ENCODE results near the gene MROH9. TPM values are rescaled to one million over a fixed set of nuclear protein-coding genes. Genes with fewer than 3 reads are reported as not detected.
"Not testable (repeated sequence)": the region's sequence is repeated elsewhere in the genome, so short reads cannot be mapped to it uniquely, and the experiment has no call there.

The MROH9 gene
- polyA plus RNA-seq, 3 donors: not detected

DNA sequence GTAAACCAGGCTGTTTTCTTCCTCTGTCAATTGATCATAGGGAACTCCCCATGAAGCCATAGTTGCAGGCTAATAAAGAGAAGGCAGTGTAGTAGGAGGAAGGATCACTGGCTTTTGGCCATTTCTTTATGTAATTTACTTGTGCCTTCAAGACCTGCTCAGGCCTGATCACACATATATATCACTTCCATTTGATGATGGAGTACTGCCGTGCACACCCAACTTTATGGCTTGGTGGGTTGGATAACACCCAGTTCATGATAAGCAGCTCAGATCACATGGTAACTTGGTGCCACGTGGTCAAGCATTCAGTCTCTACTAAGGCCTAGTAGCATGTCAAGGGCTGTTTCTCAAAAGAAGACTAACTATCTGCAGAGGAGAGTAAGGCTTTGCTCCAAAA lies 4.1 kb downstream of the MROH9 start:
- peaks cover 0 to 7% of the 10 kb centered on the region in 2 donors for H3K9me3 ChIP-seq (replicated peaks in 1 of 2; ENCODE audit: control insufficient read depth in 1 of 2, insufficient read depth in 1 of 2, low read length in 2 of 2)
- Mint-ChIP-seq H3K27ac (no peak overlapping the region), H3K4me3 (no peak overlapping the region), H3K4me1 (no peaks in the 10 kb centered on the region), H3K36me3 (no peaks in the 10 kb centered on the region), H3K9me3 (peaks cover 0 to 6% (median 2%) of the 10 kb centered on the region in 7 donors), H3K27me3 (ENCODE audit: low read depth in 3 of 3) (peaks cover 0 to 1% (median 0%) of the 10 kb centered on the region in 3 donors)
- H3K9ac ChIP-seq (ENCODE audit: insufficient read depth, low read length, poor library complexity, severe bottlenecking): no peak overlapping the region
- TF ChIP-seq, protein P1, sequence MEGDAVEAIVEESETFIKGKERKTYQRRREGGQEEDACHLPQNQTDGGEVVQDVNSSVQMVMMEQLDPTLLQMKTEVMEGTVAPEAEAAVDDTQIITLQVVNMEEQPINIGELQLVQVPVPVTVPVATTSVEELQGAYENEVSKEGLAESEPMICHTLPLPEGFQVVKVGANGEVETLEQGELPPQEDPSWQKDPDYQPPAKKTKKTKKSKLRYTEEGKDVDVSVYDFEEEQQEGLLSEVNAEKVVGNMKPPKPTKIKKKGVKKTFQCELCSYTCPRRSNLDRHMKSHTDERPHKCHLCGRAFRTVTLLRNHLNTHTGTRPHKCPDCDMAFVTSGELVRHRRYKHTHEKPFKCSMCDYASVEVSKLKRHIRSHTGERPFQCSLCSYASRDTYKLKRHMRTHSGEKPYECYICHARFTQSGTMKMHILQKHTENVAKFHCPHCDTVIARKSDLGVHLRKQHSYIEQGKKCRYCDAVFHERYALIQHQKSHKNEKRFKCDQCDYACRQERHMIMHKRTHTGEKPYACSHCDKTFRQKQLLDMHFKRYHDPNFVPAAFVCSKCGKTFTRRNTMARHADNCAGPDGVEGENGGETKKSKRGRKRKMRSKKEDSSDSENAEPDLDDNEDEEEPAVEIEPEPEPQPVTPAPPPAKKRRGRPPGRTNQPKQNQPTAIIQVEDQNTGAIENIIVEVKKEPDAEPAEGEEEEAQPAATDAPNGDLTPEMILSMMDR (IDR thresholded peaks at IDR 0.05): no peak
- H3K4me3 ChIP-seq (replicated peaks in 1 of 3; ENCODE audit: low read depth in 2 of 3, low read length in 3 of 3): no peak overlapping the region
- intact Hi-C loops (cut with micrococcal nuclease): no loop called here
- H3K36me3 ChIP-seq (replicated peaks in 1 of 2; ENCODE audit: control insufficient read depth in 1 of 2, insufficient read depth in 2 of 2, low read length in 2 of 2): no peaks in the 10 kb centered on the region
- no peaks in the 10 kb centered on the region for H4K20me1 ChIP-seq (ENCODE audit: insufficient read depth, low read length)
- H3K4me2 ChIP-seq (replicated peaks; ENCODE audit: extremely low read depth, low read length, poor library complexity, severe bottlenecking): no peak overlapping the region
- H3K4me1 ChIP-seq (ENCODE audit: control insufficient read depth in 1 of 2, insufficient read depth in 2 of 2, low read length in 2 of 2): no peaks in the 10 kb centered on the region
- H3K27ac ChIP-seq (ENCODE audit: low read depth in 1 of 2, low read length in 2 of 2): no peak overlapping the region
- H3K79me2 ChIP-seq (ENCODE audit: insufficient read depth, low read length): no peaks in the 10 kb centered on the region
- no peak for DNase-seq
- H2AFZ ChIP-seq (ENCODE audit: insufficient read depth, low read depth, low read length, poor library complexity, severe bottlenecking): no peak overlapping the region
- 89% methylated on average over 2 of the region's 2 CpGs for WGBS (ENCODE audit: insufficient coverage)
- no peaks in the 10 kb centered on the region for H3K27me3 ChIP-seq (ENCODE audit: control insufficient read depth in 2 of 2, insufficient read depth in 2 of 2, low read length in 2 of 2)

DNA sequence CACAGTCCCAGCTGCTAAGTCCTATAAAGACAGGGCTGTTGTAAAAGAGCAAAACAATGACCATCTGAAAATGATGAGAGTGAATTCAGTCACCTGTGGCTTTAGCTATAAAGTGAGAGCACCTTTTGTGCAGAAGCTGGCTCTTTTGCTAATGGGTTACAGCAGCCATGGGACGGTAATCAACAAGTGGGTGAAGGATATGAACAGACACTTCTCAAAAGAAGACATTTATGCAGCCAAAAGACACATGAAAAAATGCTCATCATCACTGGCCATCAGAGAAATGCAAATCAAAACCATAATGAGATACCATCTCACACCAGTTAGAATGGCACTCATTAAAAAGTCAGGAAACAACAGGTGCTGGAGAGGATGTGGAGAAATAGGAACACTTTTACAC lies 16.4 kb downstream of the MROH9 start:
- intact Hi-C loops (cut with micrococcal nuclease); H3K27me3 Mint-ChIP-seq (ENCODE audit: low read depth in 3 of 3): not testable (repeated sequence)
- WGBS (ENCODE audit: insufficient coverage): no CpG with 5 or more reads among the region's 1 CpG

More for the DNA sequence above, 16.4 kb downstream of the MROH9 start:
- not testable (repeated sequence) for H3K4me3 Mint-ChIP-seq; H3K27me3 ChIP-seq (ENCODE audit: control insufficient read depth in 2 of 2, insufficient read depth in 2 of 2, low read length in 2 of 2); H4K20me1 ChIP-seq (ENCODE audit: insufficient read depth, low read length); H3K27ac Mint-ChIP-seq; H3K36me3 Mint-ChIP-seq; H3K4me1 ChIP-seq (ENCODE audit: control insufficient read depth in 1 of 2, insufficient read depth in 2 of 2, low read length in 2 of 2); H3K9ac ChIP-seq (ENCODE audit: insufficient read depth, low read length, poor library complexity, severe bottlenecking); H3K27ac ChIP-seq (ENCODE audit: low read depth in 1 of 2, low read length in 2 of 2); H3K4me2 ChIP-seq (replicated peaks; ENCODE audit: extremely low read depth, low read length, poor library complexity, severe bottlenecking); H3K36me3 ChIP-seq (replicated peaks in 1 of 2; ENCODE audit: control insufficient read depth in 1 of 2, insufficient read depth in 2 of 2, low read length in 2 of 2); H3K4me1 Mint-ChIP-seq; DNase-seq; H3K4me3 ChIP-seq (replicated peaks in 1 of 3; ENCODE audit: low read depth in 2 of 3, low read length in 3 of 3); H3K79me2 ChIP-seq (ENCODE audit: insufficient read depth, low read length); H2AFZ ChIP-seq (ENCODE audit: insufficient read depth, low read depth, low read length, poor library complexity, severe bottlenecking); H3K9me3 ChIP-seq (replicated peaks in 1 of 2; ENCODE audit: control insufficient read depth in 1 of 2, insufficient read depth in 1 of 2, low read length in 2 of 2); H3K9me3 Mint-ChIP-seq
